Measurements from ENCODE around the gene SOCS3. TPM values are rescaled to one million over a fixed set of nuclear protein-coding genes. Genes with fewer than 3 reads are reported as not detected.
A peak's percentile ranks its signal among the peaks of the same experiment; 100 is the strongest.

The SOCS3 gene
- total RNA-seq, 1 experiment from 2014 or later, result 0.79 TPM

DNA sequence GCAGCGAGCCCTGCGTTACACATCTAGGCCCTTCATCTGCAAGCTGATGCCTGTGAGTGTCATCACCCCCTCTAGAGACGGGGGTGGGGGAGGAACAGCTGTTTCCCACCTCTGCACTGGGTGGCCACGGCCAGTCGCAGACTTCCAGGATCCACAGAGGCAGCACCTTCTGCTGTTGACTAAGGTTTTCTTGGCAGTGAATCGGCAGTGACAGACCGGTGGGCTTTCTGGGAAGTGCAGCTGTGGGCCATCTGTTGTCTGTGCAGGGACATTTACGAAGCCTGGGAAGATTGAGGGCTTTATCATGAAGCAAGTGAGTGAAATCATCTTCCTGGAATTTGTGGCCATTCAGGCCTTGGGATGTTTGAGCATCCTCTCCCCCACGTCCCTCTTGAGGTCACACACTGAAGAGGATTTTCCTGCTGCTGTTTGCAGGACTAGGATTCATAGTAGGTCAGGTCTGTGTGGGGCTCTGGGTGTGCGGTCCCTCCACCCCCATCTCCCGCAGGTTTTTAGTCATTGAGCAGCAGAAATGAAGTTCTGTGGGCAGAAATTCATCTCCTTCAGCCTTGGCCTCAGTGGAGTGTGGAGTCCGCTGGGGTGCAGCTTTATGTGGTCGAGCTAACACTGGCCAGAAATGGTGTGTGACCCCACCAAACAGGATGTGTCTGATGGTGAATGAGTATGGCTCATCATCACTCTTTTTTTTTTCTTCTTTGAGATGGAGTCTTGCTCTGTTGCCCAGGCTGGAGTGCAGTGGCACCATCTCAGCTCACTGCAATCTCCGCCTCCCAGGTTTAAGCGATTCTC lies 30.6 kb upstream of the SOCS3 start:
- no peak for DNase-seq (ENCODE audit: low spot score)

DNA sequence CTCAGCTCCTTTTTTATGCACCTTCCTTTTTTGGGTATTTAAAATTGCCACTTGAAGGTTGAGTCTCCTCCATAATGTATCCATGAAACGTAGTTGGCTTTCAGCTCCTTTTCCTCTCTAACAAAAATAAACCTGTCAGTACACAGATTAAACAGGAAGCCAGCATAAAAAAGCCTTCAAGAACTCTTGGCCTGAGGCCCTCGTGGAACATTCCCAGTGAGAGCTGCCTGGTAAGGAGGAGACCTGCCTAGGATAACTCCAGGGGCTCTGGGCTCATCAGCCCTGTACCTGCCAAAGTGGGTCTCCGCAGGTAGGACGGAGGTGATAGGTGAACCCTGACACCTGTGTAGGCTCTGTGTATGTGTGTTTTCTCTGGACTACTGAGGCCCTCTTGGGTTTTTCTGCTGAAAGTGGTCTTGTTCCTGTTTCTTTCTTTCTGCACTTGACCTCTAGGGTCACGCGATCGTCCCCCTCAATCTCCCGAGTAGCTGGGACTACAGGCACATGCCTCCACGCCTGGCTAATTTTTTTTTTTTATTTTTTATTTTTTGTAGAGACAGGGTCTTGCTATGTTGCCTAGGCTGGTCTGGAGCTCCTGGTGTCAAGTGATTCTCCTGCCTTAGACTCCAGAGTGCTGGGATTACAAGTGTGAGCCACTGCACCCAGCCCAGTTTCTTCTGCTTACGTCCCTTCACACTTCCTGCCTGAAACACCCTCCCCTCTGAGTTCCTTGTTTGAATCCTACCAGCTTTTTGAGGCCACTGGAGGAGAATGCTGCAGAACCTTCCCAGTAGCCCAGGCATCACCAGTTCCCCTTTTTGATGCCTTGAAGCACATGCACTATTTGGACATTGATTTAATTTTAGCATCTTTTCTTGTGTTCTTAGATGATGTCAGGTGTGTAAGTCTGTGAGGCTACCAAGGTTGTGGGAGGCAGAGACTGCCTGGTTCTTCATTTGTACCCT lies 28.4 kb upstream of the SOCS3 start:
- DNase-seq (ENCODE audit: low spot score), result no peak

DNA sequence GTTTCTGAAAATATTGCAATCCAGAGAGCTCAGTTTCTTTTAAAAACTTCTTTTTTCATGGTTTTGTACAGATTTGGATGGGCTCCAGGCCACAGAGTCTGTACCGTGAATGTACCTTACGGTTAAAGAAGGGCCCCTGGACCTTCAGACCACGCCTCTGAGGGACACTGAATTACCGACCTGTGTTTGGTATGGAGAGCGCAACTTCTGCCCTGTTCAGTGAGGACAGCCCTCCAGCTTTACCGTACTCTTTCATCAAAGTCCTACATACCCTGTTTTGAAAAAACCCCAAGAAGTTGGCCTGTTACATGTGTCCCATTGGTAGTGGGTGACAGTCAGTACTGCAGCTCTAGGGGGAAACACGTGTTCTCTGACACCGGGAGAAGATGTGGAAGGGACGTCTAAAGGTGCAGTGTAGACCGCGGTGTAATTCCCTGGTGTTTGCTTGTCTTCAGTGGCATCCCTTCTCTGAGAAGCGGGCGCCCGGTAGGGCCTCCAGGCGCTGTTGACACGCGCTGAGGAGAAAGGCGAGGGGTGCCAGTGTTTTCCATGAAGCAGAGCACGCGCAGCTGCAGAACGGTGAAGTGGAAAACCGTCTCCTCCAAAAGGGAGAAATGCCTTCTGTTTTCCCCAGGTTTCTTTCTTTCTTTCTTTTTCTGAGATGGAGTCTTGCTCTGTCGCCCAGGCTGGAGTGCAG lies 24.8 kb upstream of the SOCS3 start:
- DNase-seq (ENCODE audit: low spot score), result no peak

DNA sequence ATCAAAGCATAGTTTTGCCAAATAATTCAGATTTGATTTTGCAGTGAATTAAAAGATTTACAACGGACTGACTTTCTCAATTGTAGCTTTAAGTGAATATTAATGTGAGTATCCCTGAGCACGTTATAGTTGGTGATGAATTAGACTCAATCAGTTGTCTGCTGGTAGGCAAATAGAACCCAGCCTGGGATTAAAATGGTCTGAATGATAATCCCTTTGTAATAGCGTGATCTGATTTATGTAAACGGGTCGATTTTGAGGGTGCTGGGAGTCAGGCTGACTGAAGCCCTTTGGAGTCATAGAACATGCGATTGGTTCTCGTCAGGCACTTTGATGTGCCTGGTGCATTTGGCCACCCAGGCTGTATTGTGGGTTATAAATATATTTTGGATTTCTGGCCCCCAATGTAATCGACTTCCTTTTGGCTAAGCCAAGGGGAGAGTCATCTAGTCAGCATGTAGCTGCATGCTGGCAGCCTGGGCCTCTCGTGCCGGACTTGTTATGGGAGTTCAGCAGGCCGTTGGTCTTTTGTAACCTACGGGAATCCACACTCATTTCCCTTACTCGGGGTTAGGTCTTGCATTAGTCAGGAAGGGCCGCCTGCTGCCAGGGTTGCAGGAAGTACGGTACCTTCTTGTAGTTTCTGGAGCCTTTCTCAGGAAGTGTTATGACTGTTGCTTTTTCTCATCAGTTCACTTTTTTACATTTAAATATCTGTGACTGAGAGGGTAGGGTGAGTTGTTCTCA lies 24.0 kb upstream of the SOCS3 start:
- no peak for DNase-seq (ENCODE audit: low spot score)

DNA sequence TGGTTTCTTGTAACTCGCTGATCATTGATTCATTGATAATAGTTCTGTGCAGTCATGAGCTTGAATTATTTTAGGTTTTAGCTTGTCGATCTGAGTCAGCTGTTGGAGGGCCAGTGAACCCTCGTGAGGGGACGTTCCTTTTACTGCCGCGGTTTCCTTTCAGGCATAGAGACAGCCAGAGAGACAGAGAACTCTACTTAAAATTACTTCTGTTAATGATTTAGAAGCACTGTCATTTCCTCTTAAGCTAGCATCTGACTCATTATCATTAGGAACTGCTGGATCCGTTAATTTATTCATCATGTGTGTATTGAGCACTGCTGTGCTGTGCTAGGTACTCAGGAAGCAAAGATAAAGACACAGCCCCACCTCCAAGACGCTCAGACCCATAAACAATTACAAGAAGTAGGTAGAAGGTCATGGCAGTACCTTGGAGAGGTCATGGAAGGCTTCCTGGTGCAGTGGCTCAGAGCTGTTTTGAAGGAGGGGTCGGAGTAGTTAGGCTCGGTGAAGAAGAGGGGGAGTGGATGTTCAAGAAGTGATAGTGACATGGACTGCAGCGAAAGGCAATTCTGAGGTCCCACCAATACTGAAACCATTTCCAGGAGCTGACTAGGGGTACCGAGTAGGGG lies 21.8 kb upstream of the SOCS3 start:
- no peak for DNase-seq (ENCODE audit: low spot score)

DNA sequence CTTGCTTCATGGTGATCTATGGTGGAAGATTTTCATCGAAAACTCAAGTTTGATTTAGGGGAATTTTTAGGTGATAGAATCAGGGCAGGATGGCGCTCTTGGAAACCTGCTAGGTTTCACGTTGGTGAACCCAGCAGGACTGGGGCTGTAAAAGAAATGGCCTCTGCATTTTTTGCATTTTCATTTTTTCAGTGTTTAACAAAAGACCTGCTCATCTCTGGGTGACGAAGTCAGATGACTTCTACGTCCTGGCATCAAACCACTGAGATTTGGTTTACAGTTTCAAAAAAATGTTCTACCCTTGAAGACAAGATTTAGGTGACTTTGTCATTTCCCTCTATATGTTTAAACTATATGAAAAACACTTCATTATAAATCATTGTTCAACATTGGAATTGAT lies 20.5 kb upstream of the SOCS3 start:
- DNase-seq (ENCODE audit: low spot score), result no peak

DNA sequence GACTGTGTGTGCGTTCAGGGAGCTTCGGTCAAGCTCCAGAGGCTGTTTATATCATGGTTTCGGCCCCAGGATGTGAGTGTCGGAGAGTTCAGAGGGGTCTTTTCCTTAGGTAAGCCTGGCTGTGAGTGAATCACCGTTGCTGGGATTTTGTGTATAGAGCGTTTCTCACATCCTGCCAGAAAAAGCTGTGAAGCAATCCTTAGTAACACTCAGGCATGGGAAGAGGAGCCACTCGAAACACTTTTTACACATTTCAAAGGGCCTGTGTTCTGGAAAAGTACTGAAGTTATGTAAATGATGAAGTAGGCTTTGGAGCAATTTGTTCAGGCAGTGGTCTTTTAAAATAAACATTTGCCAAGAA lies 19.2 kb upstream of the SOCS3 start:
- DNase-seq (ENCODE audit: low spot score), result peak; percentile 12

DNA sequence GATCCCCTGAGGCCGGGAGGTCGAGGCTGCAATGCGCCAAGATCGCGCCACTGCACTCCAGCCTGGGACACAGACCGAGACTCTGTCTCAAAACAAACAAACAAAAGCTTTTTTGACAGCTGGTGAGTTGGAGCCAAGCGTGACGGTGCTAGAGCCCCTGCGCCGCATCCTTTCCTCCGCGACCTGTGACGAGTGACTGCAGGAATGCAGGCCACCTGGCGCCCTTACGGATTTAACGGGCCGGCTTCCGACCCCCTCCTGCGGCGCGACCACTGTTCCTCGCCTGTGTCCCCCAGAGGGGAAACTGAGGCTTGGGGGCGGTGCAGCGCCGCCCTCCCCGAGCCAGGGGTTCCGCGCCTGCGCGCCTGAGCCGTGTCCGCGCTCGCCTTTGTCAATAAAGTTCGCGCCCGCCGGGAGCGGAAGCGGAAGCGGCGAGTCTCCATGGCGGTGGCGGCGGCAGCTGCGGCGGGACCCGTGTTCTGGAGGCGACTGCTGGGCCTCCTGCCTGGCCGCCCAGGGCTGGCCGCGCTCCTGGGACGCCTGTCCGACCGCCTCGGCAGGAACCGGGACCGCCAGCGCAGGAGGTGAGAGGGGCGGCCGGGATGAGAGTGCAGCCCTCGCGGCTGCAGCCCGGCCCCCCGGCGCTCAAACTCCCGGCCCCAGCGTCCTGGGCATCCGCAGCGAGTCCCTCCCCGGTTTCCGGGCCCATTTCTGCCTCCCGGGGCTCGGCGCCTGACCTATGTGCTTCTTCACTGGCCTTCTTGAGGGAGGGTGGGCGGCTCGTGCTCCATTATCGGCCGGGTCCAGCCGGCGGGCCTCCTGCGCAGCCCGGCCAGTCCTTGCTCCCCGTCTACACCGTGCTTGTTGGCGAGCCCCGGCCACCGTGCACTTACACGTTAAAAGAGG lies 18.6 kb upstream of the SOCS3 start, which contains the start of gene PGS1:
PGS1 (plus strand) TSS at position 425 of the 906 bp plus-strand sequence; CDS start at position 442, 17 bp downstream.
- peak; percentile 58 for DNase-seq (ENCODE audit: low spot score)

DNA sequence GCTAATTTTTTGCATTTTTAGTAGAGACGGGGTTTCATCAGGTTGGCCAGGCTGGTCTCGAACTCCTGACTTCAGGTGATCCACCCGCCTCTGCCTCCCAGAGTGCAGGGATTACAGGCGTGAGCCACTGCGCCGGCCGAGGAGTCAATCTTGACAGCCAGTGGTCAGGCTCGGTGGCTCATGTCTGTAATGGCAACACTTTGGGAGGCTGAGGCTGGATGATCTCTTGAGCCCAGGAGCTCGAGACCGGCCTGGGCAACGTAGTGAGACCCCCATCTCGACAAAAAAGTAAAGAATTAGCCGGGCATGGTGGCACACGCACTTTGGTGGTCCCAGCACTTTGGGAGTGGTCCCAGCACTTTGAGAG lies 18.0 kb upstream of the SOCS3 start:
- no peak for DNase-seq (ENCODE audit: low spot score)

DNA sequence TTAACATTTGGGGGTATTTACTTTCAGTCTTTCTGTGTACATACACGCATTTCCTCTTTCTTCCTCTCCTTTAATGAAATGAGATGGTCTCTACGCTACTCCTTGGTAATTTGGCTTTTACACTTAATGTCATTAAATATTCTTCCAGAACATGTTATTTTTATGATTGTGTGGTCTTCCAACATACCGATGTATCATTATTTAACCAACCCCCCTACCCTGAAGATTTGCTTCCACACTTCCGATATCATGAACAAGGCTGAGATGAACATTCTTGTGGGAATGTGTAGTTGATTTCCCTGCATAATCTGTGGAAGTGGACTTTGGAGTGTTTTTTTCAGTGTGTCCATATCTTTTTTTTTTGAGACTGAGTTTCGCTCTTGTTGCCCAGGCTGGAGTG lies 16.3 kb upstream of the SOCS3 start:
- DNase-seq (ENCODE audit: low spot score), result no peak

DNA sequence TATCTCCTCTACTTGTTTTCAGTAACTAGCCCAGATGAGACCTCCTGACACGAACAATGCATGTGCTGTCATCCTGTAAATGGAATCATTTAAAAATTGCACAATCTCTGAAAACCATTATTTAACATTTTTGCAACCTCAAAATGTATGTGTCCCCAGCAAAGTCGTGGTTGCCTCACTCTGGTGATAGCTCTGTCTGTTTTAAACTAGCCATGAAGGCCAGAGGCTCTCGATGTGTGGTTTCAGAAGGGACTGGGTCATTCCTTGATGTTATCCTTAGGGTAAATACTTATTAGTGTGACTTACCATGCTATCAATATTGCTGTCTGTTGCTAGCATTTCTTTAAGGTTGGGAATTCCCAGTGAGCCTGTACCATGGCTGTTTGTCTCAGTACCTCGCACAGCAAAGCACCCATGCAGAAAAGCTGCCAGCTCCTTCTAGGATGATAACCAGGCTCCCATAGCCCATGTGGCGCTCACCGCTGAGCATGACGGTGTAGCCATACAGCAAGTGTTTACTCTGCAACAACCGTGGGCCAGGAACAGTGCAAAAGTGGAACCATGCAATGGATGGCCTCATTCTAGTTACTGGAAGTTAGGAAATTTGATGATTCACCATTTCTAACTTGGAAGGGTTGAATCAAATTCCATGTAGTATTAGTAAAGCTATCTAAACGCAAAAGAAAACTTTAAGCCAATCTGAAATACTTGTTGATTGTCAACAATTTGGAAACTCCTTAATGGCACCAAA lies 15.7 kb upstream of the SOCS3 start:
- no peak for DNase-seq (ENCODE audit: low spot score)

DNA sequence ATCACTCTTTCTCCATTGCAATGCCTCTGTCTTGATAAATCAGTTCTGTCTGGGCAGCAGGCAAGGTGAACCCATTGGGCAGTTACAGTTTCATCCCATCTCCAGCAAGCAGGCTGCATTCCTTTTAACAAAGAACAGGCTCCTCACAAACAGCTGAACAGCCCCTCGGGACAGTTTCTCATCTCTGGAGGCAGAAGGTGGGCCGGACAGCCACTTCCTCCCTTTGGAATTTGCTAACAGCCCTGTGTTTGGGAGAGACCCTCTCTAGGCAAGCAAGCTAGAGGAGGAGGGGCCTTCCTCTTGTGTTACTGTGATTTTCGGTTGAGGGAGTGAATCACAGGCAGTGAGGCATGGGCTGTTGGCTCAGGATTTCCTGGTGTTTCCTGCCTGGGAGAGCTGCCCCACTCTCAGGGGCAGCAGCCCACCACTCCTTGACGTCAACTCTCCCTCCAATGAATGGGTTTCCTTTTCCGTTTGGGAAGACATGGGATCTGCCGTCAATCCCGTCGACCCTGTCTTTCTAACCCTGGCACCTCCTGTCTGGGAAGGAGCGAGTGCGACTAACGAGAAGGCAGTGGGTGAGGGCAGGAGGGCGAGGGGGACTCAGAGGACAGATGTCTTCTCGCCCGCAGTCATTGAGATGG lies 14.9 kb upstream of the SOCS3 start:
- no peak for DNase-seq (ENCODE audit: low spot score)

DNA sequence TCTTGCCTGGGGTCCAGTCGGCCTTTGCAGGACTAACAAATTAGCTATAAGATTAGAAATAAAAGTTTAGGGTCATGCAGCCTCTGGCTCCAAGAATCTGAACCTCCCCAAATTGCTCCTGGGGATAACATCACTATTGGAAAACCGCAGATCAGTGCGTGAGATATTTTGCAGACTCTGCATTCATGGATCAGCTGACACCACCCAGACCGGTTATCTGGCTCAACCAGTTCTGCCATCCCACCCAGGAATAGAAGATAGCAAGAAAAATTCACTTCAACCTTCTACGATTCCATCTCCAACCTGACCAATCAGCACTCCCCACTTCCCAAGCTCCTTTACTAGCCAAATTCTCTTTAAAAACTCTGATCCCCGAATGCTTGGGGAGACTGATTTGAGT lies 14.3 kb upstream of the SOCS3 start:
- DNase-seq (ENCODE audit: low spot score), result peak; percentile 45

DNA sequence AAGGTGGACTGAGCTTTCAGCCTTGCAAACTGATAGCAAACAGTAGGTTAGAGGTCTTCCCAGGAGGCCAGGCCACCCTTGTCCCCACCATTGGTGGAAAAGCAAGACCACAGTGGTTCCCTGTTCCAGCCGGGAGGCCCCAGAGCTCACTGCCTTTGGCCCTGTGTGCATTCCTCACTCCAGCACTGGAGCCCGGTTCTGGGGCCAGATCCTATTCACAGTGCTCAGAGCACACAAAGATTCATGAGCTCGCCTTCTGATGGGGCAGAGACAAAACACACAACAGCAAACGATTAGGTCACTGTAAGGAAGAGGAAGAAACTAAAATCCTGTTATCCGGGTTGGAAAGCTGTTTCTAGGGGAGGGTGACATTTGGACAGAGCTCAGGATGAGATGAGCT lies 13.0 kb upstream of the SOCS3 start:
- no peak for DNase-seq (ENCODE audit: low spot score)

DNA sequence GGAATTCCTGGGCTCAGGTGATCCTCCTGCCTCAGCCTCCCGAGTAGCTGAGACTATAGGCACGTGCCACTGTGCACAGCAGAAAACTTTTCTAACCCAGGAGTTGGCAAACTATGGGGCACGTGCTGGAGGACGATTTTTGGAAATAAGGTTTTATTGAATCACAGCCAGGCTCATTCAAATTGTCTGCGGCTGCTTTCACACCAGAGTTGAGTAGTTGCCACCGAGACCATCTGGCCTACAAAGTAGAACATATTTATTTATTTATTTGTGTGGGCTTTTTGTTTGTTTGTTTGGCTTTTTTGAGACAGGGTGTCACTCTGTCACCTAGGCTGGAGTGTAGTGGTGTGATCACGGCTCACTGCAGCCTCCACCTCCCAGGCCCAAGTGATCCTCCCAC lies 11.2 kb upstream of the SOCS3 start:
- DNase-seq (ENCODE audit: low spot score), result no peak

DNA sequence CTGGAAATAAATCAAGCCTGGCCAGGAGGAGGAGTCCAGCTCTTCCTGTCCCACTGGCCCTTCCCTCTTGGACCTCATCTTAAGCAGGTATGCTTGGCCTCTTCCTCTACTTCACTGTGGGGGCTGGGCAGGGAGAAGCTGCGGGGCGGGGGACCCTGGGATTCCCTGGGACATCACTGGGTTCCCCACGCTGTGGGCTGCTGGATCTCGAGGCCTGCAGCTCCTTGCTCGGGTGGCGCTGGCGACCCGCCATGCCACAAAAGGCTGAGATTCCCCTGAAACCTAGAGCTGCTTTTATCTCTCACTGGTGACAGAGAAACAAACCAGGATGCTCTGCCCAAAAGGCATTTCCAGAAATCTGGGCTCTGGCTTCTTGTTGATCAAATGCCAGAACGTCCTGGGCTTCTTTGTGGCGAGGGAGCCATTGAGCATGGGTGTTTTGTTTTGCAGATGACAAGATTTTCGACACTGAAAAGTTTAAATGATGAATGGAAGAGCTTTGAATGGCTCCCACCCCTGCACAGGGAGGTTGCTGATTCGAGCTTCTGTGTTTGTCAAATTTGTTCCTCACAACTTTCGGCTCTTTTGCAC lies 10.0 kb upstream of the SOCS3 start:
- no peak for DNase-seq (ENCODE audit: low spot score)

DNA sequence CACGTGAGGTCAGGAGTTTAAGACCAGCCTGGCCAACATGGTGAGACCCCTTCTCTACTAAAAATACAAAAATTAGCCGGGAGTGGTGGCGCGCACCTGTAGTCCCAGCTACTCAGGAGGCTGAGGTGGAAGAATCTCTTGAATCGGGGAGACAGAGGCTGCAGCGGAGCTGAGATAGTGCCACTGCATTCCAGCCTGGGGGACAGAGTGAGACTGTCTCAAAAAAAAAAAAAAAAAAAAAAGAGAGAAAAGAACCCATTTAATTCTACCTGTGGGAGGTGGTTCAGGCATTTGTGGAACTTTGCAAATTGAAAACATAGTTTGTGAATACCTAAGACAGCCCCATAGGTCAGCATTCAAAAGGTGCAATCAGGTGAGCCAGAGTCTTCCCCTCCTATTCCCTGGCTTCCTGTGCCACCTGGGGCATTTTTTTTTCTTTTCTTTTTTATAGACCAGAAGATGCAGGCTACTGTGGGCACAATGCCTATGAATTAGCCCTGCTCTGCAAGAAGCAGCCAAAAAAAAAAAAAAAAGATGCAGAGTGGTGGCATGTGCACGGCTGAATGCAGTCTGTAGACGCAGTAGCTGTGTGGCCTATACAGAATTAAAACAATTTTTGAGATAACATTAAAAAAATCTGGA lies 9.1 kb upstream of the SOCS3 start:
- DNase-seq (ENCODE audit: low spot score), result no peak

DNA sequence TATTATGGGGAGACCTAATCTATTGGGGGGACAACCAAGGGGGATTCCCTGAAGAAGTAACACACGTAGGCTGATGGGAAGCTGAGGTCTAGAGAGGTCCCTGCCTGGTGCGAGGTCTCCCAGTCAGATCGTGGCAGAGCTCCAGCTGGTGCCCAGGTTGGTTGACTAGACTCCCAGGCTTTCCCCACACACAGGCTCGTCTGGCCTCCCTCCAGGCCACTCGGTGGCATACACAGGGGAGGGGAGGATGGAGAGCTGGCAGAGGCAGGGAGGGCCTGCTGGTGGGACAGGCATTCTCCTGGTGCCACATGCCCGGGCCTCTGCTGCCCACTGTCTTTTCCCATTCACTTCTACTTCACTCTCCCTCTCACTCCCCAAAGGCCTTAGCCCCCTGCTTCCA lies 8.5 kb upstream of the SOCS3 start:
- no peak for DNase-seq (ENCODE audit: low spot score)

Data from HT-29 (cell line).